GM10266 (cell line): ENCODE results near the gene BOC.
"Not testable (repeated sequence)": the region's sequence is repeated elsewhere in the genome, so short reads cannot be mapped to it uniquely, and the experiment has no call there.

ENCODE experiments used
- DNase-seq: peaks from one replicate; pipeline ENCODE4 v3.0.0; 2012; ENCODE audit errors: extremely low spot score
- TF ChIP-seq, protein P1 (sequence below): IDR thresholded peaks from 2 replicates; pipeline ENCODE4 v1.5.1; 2012; ENCODE audit warnings: mild to moderate bottlenecking, low read depth; ENCODE audit not compliant: control insufficient read depth, insufficient read depth; ENCODE audit errors: missing control alignments

Gene BOC

DNA sequence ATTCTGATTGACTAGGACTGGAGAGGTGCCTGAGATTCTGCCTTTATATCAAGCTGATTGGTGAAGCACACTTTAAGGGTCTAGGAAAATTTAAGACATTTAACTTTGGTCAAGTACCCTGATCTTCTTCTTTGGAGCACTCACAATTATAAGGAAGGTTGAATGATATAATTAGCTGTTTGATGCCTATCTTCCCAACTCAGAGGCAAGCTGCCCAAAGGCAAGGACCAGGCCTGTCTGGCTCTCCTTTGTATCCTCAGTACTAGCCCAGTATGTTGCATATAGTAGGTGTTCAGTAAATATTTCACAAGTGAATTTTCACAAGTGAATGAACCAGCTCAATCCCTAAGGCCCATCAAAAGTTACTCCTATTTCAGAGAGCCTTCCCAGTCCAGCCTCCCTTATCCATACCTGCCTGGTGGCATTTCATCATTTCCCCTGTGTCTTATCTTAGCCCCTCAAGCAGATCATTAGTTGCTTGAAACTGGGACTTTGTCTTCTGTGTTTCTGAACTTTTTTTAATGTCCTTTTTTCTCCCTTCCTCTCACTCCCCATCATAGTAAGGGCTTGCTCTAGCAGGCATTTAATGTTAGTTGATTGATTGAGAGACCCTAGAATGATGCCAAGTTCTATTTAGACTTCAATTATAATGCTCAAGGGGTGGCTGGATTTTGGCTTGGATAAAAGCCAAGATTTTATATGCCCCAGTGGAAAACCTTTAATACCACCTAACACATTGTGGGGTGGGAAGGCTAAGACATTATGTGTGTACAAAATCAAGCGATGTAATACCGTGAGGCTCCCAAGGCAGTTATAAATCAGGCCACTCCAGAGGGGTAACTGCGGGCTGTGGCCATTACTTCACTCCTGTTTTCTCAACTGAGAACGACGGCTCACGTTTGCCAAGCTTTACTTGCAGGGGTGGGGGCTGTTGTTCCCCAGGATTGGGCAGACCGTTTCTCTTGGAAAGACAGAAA is 43.2 kb upstream of the BOC start:
- TF ChIP-seq, protein P1, sequence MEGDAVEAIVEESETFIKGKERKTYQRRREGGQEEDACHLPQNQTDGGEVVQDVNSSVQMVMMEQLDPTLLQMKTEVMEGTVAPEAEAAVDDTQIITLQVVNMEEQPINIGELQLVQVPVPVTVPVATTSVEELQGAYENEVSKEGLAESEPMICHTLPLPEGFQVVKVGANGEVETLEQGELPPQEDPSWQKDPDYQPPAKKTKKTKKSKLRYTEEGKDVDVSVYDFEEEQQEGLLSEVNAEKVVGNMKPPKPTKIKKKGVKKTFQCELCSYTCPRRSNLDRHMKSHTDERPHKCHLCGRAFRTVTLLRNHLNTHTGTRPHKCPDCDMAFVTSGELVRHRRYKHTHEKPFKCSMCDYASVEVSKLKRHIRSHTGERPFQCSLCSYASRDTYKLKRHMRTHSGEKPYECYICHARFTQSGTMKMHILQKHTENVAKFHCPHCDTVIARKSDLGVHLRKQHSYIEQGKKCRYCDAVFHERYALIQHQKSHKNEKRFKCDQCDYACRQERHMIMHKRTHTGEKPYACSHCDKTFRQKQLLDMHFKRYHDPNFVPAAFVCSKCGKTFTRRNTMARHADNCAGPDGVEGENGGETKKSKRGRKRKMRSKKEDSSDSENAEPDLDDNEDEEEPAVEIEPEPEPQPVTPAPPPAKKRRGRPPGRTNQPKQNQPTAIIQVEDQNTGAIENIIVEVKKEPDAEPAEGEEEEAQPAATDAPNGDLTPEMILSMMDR: no peak

GRCh38 chr3:113169891-113170452 is 41.4 kb upstream of the BOC start:
- TF ChIP-seq, protein P1: no peak
- no peak for DNase-seq

More for the DNA sequence above, 43.2 kb upstream of the BOC start:
- DNase-seq: no peak

GRCh38 chr3:113170771-113171170 is 40.6 kb upstream of the BOC start:
- TF ChIP-seq, protein P1: no peak
- no peak for DNase-seq

DNA sequence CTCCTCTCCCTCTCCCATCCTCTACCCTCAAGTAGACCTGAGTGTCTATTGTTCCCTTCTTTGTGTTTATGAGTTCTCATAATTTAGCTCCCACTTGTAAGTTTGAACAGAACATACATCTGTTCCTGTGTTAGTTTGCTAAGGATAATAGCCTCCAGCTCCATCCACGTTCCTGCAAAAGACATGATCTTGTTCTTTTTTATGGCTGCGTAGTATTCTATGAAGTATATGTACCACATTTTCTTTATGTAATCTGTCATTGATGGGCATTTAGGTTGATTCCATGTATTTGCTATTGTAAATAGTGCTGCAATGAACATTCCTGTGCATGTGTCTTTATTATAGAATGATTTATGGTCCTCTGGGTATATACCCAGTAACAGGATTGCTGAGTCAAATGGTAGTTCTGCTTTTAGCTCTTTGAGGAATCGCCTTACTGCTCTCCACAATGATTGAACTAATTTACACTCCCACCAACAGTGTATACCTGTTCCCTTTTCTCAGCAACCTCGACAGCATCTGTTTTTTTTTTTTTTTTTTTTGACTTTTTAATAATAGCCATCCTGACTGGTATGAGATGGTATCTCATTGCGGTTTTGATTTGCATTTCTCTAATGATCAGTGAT is 39.6 kb upstream of the BOC start:
- not testable (repeated sequence) for DNase-seq

DNA sequence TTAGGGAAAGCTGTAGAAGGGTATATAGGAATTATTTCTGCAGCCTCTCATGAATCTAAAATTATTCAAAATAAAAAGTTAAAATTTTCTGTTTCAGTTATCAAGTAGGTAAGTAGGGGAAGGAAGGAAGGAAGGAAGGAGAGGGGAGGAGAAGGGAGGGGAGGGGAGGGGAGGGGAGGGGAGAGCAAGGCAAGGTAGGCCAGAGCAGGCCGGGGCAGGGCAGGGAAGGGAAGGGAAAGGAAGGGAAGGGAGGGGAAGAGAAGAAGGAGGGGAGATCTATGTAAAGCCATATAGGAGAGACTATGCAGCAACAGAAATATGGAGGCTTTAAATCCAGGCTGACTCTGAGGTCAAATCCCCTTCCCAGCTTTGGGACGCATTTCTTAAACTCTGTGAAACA is 38.3 kb upstream of the BOC start:
- no peak for DNase-seq
- TF ChIP-seq, protein P1: no peak

- no peak for DNase-seq
- TF ChIP-seq, protein P1: no peak
Measured at GRCh38 chr3:113174304-113174703, 37.1 kb upstream of the BOC start.

- TF ChIP-seq, protein P1: no peak
Measured at GRCh38 chr3:113174801-113175485, 36.4 kb upstream of the BOC start.

More at GRCh38 chr3:113174801-113175485, 36.4 kb upstream of the BOC start:
- no peak for DNase-seq
